ENCODE results near the gene PPCS. TPM values are rescaled to one million over a fixed set of nuclear protein-coding genes. Genes with fewer than 3 reads are reported as not detected.

PPCS gene
- total and polyA plus RNA-seq, 9 of the 15 experiments (the other 6 are each of a cell fraction or from before 2014, with no cell fraction given) = 7.9 to 34.6 (median 14.8) TPM

DNA sequence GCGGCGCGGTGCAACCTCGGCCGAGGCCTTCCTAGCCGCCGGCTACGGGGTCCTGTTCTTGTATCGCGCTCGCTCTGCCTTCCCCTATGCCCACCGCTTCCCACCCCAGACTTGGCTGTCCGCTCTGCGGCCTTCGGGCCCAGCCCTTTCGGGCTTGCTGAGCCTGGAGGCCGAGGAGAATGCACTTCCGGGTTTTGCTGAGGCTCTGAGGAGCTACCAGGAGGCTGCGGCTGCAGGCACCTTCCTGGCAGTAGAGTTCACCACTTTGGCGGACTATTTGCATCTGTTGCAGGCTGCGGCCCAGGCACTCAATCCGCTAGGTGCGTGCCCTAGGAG is 379 bp downstream of the PPCS start:
- in situ Hi-C loops (cut with MboI) (no loop called here), intact Hi-C loops (cut with micrococcal nuclease) (no loop called here)
- WGBS (ENCODE audit: insufficient coverage, low coverage, missing lambda C conversion rate) = 12% methylated on average over 23 of the region's 23 CpGs
- ChIA-PET POLR2A (interaction anchor here (0.6 to 0.9 kb wide), 2 partner anchors 227 to 1618 kb away, joined by 3 read pairs; no protein-coding TSS in a partner anchor), CTCF (ENCODE audit: low intra/inter-chr PET ratio) (no interaction called here)
- peak overlapping the region; percentile 100 for H2AFZ ChIP-seq (ENCODE audit: low read depth, low read length)
- H3K9me3 ChIP-seq (replicated peaks; ENCODE audit: control insufficient read depth, insufficient read depth, low read depth, low read length) = peaks cover 4% of the 10 kb centered on the region
- no peaks in the 10 kb centered on the region for H3K9me1 ChIP-seq (ENCODE audit: control insufficient read depth, insufficient read depth, low read length)
- peak overlapping the region; percentile 80 for H3K27ac ChIP-seq (ENCODE audit: extremely low read depth, low read depth, low read length)
- H3K4me1 ChIP-seq (replicated peaks in 1 of 2; ENCODE audit: control insufficient read depth in 2 of 2, insufficient read depth in 2 of 2, low read length in 2 of 2) = peaks cover 0 to 18% of the 10 kb centered on the region in 2 experiments; a peak in 3 of 5 replicates
- peak overlapping the region; percentile 82 to 96 for H3K9ac ChIP-seq (ENCODE audit: insufficient read depth in 1 of 2, low read depth in 2 of 2, low read length in 2 of 2)
- peak overlapping the region; percentile 97 for H3K4me2 ChIP-seq (ENCODE audit: insufficient read depth, low read length)
- H3K36me3 ChIP-seq (ENCODE audit: control insufficient read depth, insufficient read depth, low read length) = peaks cover 15% of the 10 kb centered on the region; the same call in 1 of the 3 replicates
- BruUV-seq (replicated peaks) = no TSS peak
- H3K27me3 ChIP-seq (ENCODE audit: control insufficient read depth in 2 of 2, insufficient read depth in 2 of 2, low read length in 2 of 2) = no peaks in the 10 kb centered on the region; a peak in 2 of 5 replicates
- FAIRE-seq (peak; percentile 57), ATAC-seq (peak; percentile 90), DNase-seq (ENCODE audit: extremely low read depth in 1 of 4, low spot score in 3 of 4) (peak in 2 of 4 experiments; percentile 61 to 66)
- no peaks in the 10 kb centered on the region for H4K20me1 ChIP-seq (replicated peaks; ENCODE audit: control insufficient read depth, insufficient read depth, low read length)
- H3K79me2 ChIP-seq (ENCODE audit: control insufficient read depth, insufficient read depth, low read length) = peaks cover 10% of the 10 kb centered on the region; the same call in 2 of the 3 replicates
- peak overlapping the region; percentile 66 for H3K4me3 ChIP-seq
- TF ChIP-seq MEF2A (IDR thresholded peaks at IDR 0.05; ENCODE audit: control insufficient read depth, low read depth, low read length) = no peak
- 0 out of 2 replicates have a peak, but pooled peaks have one; percentile 13 for TF ChIP-seq EHMT2 (IDR thresholded peaks at IDR 0.05)
- peak; percentile 55; the same call in 1 of the 2 replicates for TF ChIP-seq POLR2A (conservative IDR thresholded peaks at IDR 0.05)
- no peak for TF ChIP-seq ZNF408 (CRISPR knock-in tag; IDR thresholded peaks at IDR 0.05; ENCODE audit: low read depth)
- peak; percentile 64; the same call in 1 of the 2 replicates for TF ChIP-seq GABPA (tag; conservative IDR thresholded peaks at IDR 0.05; ENCODE audit: low read depth)
- TF ChIP-seq, protein P1, sequence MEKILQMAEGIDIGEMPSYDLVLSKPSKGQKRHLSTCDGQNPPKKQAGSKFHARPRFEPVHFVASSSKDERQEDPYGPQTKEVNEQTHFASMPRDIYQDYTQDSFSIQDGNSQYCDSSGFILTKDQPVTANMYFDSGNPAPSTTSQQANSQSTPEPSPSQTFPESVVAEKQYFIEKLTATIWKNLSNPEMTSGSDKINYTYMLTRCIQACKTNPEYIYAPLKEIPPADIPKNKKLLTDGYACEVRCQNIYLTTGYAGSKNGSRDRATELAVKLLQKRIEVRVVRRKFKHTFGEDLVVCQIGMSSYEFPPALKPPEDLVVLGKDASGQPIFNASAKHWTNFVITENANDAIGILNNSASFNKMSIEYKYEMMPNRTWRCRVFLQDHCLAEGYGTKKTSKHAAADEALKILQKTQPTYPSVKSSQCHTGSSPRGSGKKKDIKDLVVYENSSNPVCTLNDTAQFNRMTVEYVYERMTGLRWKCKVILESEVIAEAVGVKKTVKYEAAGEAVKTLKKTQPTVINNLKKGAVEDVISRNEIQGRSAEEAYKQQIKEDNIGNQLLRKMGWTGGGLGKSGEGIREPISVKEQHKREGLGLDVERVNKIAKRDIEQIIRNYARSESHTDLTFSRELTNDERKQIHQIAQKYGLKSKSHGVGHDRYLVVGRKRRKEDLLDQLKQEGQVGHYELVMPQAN (IDR thresholded peaks at IDR 0.05; ENCODE audit: borderline replicate concordance) = 0 out of 2 replicates have a peak, but pooled peaks have one; percentile 55
- 0 out of 2 replicates have a peak, but pooled peaks have one; percentile 48 for TF ChIP-seq SRSF3 (IDR thresholded peaks at IDR 0.05; ENCODE audit: insufficient read depth, low read length)
- 0 out of 2 replicates have a peak, but pooled peaks have one; percentile 10 for TF ChIP-seq NR4A1 (CRISPR knock-in tag; IDR thresholded peaks at IDR 0.05)
- no peak for TF ChIP-seq NR4A1 (tag; IDR thresholded peaks at IDR 0.05)
- peak; percentile 84 for TF ChIP-seq SPI1 (IDR thresholded peaks at IDR 0.05; ENCODE audit: borderline replicate concordance, low read depth, low read length)
- TF ChIP-seq ETV1 (tag; conservative IDR thresholded peaks at IDR 0.05; ENCODE audit: low read depth) = peak; percentile 51; the same call in 1 of the 2 replicates
- peak; percentile 76 for TF ChIP-seq POLR2G (IDR thresholded peaks at IDR 0.05; ENCODE audit: low read depth, low read length)
- peak; percentile 39 for TF ChIP-seq PHF8 (IDR thresholded peaks at IDR 0.05; ENCODE audit: borderline replicate concordance, low read length)
- peak; percentile 94 for TF ChIP-seq ELF1 (tag; IDR thresholded peaks at IDR 0.05)
- TF ChIP-seq TAF15 (IDR thresholded peaks at IDR 0.05; ENCODE audit: low read depth, low read length) = no peak
- TF ChIP-seq TBP (optimal IDR thresholded peaks at IDR 0.05; ENCODE audit: low read depth, low read length) = no peak
- TF ChIP-seq KLF1 (tag; IDR thresholded peaks at IDR 0.05) = no peak
- peak; percentile 74; the same call in 1 of the 2 replicates for TF ChIP-seq EP400 (IDR thresholded peaks at IDR 0.05)
- 0 out of 4 replicates have a peak, but pooled peaks of 1 of the 2 experiments have one; percentile 35 for TF ChIP-seq SIN3A (IDR thresholded peaks at IDR 0.05; ENCODE audit: borderline replicate concordance in 2 of 2, control insufficient read depth in 1 of 2, low read depth in 2 of 2, low read length in 2 of 2)
- TF ChIP-seq TAF1 (IDR thresholded peaks at IDR 0.05; ENCODE audit: control insufficient read depth, extremely low read depth, insufficient read depth, low read length, severe bottlenecking) = peak; percentile 11

Data from K562 (cell line).